CMK (cell line): ENCODE measurements around the gene PTOV1.

Experiments
- DNase-seq: peaks from one replicate; pipeline ENCODE4 v3.0.0-alpha.2; 2010; ENCODE audit warnings: low read depth

The PTOV1 gene

GRCh38 chr19:49875177-49875576, 24.2 kb downstream of the PTOV1 start:
- no peak for DNase-seq

- DNase-seq = peak; percentile 58
These were observed 25.0 kb downstream of the PTOV1 start for GRCh38 chr19:49875857-49876421.

- DNase-seq = peak; percentile 99
These were observed 25.6 kb downstream of the PTOV1 start for GRCh38 chr19:49876422-49877019.

- peak; percentile 100 for DNase-seq
These were observed 26.3 kb downstream of the PTOV1 start, which contains the start of the genes AKT1S1 and TBC1D17 for GRCh38 chr19:49877020-49877878. AKT1S1 (minus strand) TSS chr19:49877355; CDS start chr19:49873295, 4,060 bp downstream. TBC1D17 (plus strand) TSS chr19:49877702; CDS start chr19:49877724, 22 bp downstream.

- DNase-seq = peak; percentile 95
These were observed 27.2 kb downstream of the PTOV1 start for GRCh38 chr19:49877879-49878743.

- DNase-seq = no peak
These were observed 27.7 kb downstream of the PTOV1 start for GRCh38 chr19:49878744-49879070.

- DNase-seq = no peak
These were observed 28.4 kb downstream of the PTOV1 start for GRCh38 chr19:49879243-49879963.

- no peak for DNase-seq
These were observed 29.4 kb downstream of the PTOV1 start for GRCh38 chr19:49880162-49880869.

GRCh38 chr19:49881186-49881585, 30.2 kb downstream of the PTOV1 start:
- DNase-seq = no peak

- DNase-seq = no peak
These were observed 30.9 kb downstream of the PTOV1 start for GRCh38 chr19:49881672-49882394.

- no peak for DNase-seq
These were observed 31.7 kb downstream of the PTOV1 start for GRCh38 chr19:49882643-49883042.

GRCh38 chr19:49883094-49883493, 32.1 kb downstream of the PTOV1 start:
- no peak for DNase-seq

GRCh38 chr19:49884109-49884508, 33.1 kb downstream of the PTOV1 start:
- DNase-seq = no peak

- no peak for DNase-seq
These were observed 33.8 kb downstream of the PTOV1 start for GRCh38 chr19:49884760-49885159.

- DNase-seq = no peak
These were observed 36.2 kb downstream of the PTOV1 start for GRCh38 chr19:49887037-49887664.

GRCh38 chr19:49887665-49888509, 36.9 kb downstream of the PTOV1 start:
- no peak for DNase-seq

GRCh38 chr19:49888510-49888824, 37.5 kb downstream of the PTOV1 start:
- no peak for DNase-seq

GRCh38 chr19:49889038-49889686, 38.2 kb downstream of the PTOV1 start:
- DNase-seq = peak; percentile 72
